ENCODE data around the gene HES6. TPM values are rescaled to one million over a fixed set of nuclear protein-coding genes. Genes with fewer than 3 reads are reported as not detected.

HES6 gene
- total RNA-seq, 1 donor from 2014 or later, result 1.8 TPM

DNA sequence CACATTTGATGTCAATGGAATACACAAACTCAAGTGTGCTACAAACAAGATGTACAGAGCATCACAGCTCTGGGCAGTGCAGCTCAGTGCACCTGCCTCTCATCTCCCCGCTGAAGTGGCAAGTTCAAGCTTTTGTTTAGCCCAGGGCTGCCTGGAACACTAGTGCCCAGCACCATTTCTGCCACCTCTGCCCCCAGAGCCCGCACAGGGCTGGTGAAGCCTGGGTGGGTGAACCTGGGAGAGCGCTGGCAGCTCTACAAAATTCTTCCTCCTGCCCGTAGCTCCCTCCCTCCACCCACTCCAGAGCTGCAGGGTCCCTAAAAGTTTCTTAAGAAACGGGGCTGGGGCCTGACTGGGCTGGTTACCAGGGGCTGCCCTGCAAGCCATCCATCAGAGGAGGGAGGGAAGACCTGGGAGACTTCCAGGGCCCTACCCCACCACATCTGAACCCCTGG lies 1.5 kb downstream of the HES6 start:
- intact Hi-C loops (cut with micrococcal nuclease), result loop anchor here (10.0 kb wide), 1 partner anchor 544 kb away; no protein-coding TSS in a partner anchor

DNA sequence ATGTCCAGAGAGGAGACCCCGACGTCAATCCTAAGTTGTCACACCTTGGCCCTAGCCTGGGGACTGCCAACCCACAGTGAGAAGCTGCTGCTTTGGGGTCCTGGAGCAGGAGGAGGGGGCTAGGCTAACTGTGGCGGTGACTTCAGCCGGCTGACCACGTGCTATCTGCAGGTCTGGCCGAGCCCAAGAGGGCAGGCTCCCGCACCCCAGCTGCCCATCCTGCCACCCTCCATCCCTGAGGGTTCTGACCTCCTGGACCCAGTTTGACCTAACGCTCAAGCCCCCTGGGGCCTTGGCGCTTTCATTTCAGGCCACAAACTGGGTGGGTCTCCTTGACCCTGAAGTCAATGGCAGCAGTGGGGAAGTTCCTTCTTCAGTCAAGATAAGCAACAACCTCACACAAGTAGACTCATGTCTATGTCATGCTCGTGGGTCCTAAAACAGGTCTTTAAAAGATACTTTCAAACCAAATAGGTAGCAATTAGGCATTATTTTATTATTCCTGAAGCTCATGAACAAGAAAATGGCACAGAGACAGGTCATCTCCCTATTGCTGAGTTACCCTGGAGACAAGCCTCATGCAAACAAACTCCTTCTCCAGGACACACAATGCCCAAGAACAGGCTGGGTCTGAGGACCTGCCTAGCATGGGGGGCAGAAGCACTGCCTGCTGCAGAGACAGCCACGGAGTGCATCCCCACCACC lies 2.3 kb downstream of the HES6 start:
- intact Hi-C loops (cut with micrococcal nuclease), result loop anchor here (10.0 kb wide), 1 partner anchor 543 kb away; no protein-coding TSS in a partner anchor

DNA sequence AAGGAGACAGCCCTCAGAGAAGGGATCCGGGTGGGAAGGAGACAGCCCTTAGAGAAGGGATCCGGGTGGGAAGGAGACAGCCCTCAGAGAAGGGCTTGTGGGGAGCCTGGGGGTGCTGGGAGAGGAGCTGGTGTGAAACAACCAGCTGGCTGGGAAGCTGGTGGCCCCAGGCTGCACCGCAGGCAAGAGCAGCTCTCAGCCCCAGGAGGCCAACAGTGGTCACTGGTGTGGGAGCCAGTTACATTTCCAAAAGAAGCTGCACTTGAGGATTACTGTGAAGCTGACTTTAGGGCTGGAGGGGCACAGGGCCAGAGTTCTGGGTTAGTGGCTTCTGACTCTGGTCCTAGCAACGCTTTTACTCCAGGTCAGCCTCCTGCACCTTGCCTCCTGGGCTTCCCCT lies 3.3 kb downstream of the HES6 start:
- intact Hi-C loops (cut with micrococcal nuclease), result loop anchor here (10.0 kb wide), 1 partner anchor 542 kb away; no protein-coding TSS in a partner anchor

DNA sequence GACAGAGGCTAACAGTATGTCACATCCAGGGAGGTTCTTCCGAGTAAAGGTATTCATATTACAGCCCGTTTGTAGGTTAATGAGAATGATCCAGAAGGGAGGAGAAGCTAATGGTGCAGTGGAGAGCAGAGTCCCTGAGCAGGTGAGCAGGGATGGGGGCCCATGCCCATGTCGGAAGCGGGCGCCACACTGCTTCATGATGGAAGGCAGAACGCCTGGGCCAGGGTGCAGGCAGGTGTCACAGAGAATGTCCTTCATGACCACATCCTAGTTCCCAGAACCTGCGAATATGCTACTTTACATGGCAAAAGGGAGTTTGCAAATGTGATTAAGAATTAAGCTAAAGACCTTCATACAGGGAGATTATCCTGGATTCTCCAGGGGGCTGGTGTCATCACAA lies 4.0 kb downstream of the HES6 start:
- intact Hi-C loops (cut with micrococcal nuclease), result loop anchor here (2.0 to 10.0 kb wide), 2 partner anchors 85 to 541 kb away; partner anchors contain the start of gene TRAF3IP1

DNA sequence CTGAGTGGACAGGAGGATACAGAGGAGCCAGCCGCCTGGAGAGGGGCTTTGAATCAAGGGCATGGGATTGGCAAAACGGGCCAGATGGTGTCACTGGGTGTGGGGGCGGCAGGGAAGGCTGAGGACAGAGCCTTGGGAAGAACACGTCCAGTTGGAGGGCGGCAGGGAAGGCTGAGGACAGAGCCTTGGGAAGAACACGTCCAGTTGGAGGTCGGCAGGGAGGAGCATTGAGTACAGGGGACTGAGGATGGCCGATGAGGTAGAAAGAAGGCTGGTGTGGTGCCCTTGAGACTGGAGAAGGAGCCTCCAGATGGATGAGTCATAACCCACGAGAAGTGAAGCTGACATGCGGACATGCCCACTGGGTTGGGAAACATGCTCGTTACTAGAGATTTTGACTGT lies 4.5 kb downstream of the HES6 start:
- intact Hi-C loops (cut with micrococcal nuclease), result loop anchor here (2.0 to 10.0 kb wide), 2 partner anchors 85 to 541 kb away; partner anchors contain the start of gene TRAF3IP1

DNA sequence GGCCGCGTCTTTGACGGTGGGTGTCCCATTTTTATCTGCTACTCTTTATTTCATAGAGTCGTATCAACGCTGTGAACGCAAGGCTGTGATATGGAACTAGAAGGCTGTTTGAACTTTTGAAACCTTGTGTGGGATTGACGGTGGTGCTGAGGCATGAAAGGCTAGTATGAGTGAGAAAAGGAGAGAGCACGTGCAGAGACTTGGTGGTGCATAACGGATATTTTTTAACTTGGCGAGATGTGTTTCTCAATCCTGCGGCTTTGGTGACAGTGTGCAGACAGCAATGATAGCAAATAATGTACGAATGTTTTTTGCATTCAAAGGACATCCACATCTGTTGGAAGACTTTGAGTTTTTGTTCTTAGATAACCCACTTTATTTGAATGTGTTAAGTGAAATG lies 6.2 kb downstream of the HES6 start:
- intact Hi-C loops (cut with micrococcal nuclease), result loop anchor here (1.0 to 10.0 kb wide), 4 partner anchors 87 to 539 kb away; partner anchors contain the start of gene TRAF3IP1

DNA sequence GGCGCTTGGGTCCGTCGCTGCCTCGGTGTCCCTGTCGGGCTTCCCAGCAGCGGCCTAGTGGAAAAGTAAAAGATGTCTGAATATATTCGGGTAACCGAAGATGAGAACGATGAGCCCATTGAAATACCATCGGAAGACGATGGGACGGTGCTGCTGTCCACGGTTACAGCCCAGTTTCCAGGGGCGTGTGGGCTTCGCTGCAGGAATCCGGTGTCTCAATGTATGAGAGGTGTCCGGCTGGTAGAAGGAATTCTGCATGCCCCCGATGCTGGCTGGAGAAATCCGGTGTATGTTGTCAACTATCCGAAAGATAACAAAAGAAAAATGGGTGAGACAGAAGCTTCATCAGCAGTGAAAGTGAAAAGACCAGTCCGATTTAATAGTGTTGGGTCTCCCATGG lies 8.0 kb downstream of the HES6 start:
- intact Hi-C loops (cut with micrococcal nuclease), result loop anchor here (1.0 to 10.0 kb wide), 6 partner anchors 8 to 537 kb away; partner anchors contain the start of genes ASB1, HES6, ILKAP and PER2

DNA sequence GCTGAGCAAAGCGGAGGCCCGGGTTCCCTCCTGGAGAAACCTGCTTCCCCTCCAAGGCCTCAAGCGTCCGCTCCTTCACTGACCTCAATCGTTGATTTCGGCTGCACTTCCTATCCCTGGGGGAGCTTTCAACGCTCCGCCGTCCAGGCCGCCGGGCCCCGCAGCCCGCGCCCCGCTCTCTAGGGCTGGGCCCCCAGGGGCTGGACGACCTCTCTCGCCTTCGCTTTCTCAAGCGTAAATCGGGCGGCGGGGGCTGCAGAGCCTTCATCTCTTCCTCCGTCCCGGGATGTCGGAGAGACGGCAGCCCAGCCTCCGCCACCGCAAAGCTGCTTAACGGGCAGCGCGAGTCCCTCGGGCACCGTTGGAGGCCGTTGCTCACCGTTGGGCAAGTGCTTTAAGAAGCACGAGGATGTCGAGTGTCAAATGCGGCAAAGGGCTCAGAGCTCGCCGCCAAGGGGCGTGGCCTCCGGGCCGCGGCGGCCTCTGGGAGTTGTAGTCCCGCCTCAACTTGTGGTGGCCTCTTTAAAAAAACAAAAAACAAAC lies 8.5 kb downstream of the HES6 start:
- intact Hi-C loops (cut with micrococcal nuclease), result loop anchor here (1.0 to 10.0 kb wide), 6 partner anchors 9 to 537 kb away; partner anchors contain the start of genes ASB1, HES6, ILKAP and PER2

DNA sequence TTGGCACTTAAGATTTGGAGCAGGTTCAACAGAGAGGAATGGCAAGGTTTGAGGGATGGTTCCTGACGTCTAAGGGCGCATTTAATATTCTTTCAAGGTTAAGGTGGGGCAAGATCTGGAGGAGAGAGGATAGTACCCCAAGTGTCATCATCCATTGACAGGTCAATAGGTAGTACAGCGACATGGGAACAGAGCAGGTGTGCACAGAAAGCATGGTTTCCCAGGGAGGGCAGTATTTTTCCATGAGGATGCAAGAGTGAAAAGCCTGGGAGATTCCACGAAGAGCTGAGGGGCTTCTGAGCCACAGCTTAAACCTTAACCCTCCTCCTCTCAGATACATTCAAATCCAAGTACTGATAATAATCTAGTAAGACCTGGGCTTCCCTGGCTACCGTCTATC lies 9.1 kb downstream of the HES6 start:
- intact Hi-C loops (cut with micrococcal nuclease), result loop anchor here (1.0 to 10.0 kb wide), 6 partner anchors 10 to 536 kb away; partner anchors contain the start of genes ASB1, HES6, ILKAP and PER2

DNA sequence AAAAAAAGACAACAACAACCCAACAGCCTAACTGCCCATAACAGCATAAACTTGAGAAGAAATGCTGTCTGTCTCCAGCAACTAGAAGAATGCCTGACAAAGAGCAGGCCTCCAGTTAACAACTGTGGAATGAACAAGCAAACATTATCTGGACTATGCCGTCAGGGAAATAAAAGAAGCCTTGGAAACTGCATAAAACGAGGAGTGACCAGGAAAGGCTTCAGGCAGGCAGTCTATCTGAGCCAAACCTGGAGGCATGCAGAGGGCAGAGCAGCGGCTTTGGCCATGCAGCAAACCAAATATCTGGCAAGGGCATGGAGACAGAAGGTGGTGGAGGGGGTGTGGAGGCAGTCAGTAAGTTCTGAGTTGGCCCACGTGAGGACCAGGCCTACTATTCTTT lies 11.1 kb downstream of the HES6 start:
- intact Hi-C loops (cut with micrococcal nuclease), result no loop called here

DNA sequence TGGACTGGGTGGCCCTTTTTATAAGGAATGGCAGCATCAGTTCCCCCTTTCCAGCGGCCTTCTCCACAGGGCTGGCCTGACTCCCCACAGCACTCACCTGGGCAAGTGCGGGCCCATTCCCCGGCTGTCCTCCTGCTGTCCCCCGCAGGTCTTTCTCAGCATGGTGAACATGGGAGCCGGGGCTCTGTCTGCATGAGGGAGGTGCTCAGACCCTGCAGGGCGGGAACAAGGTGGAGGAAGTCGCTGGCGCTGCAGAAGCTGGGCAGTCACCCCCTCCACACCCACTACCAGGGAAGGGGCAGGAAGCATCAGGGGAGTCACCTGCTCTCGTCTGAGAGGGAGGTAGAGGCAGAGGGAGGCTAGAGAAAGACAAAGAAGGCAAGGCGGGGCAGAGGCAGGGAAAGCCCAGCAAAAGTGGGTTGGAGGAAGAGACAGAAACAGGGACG lies 12.2 kb downstream of the HES6 start:
- intact Hi-C loops (cut with micrococcal nuclease), result no loop called here

DNA sequence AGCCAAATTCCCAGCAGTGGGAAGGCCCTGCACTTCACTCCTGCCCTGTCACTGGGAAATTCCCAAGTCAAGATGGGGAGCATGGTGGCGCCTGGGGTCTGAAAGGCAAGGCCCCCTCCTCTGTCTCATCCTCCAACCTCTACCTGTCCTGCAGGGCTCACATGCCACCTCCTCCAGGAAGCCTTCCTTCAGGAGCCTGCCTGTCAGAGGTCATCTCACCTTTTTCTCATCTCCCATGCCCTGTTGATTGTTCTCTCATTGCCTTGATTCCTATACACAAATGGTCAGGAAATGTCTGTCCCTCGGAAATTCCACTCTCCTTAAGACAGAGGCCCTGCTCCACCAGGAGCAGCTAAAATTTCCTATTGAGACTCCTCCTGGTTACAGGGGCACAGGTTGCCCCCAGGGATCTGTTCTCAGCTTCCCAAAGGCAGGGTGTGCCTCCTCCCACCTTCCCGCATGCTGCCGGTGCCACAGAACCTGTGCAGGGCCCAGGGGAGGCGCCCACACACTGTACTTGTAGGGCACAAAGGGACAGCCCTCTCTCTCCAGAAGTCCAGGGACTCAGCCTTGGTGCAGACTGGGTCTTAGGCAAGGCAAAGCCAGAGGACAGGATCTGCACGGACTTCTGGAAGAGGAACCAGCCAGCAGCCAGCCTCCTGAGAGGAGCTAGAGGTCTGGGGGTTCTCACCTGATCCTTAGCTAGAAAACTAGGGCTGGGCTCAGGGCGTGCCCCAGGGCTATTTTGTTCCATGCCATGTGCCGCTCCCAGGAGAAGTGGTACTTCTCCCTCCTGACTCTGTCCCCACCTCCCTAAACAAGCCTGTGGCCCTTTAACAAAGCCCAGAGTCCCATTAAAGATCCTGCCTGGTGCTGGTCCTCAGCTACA lies 12.9 kb downstream of the HES6 start:
- intact Hi-C loops (cut with micrococcal nuclease), result no loop called here

DNA sequence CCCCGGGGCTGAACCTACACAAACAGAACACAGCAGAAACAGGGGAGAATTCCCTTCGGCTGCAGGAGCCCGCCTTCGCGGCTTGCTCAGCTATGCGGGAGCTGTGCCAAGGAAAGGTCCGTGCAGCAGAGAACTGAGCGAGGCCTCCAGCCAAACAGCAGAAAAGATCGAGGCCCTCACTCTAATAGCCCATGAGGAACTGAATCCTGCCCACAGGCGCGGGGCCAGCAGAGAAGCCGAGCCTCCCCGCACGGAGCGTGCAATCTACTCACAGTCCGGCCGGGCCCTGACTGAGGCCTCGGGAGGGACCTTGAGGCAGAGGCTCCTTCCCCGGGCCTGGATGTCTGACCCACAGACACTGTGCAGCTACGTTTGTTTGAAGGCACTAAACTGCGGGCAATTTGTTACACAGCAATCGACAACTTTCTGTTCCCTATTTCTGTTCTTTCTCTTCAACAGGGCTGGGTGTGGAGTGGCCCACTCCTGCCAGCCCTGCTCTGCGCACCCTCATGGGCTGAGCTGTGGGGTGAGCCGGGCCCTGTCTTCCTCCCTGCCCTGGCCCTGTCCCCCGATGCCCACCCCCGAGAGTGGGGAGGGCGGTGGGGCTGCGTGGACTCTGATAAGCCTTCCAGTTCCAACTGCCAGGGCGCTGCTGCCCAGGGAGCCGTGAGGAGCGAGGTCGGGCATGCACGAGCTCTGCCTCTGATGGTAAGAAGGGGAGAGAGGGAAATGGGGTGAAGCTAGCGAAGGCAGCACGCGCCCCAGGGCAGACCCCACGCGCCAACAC lies 13.7 kb downstream of the HES6 start:
- intact Hi-C loops (cut with micrococcal nuclease), result no loop called here

DNA sequence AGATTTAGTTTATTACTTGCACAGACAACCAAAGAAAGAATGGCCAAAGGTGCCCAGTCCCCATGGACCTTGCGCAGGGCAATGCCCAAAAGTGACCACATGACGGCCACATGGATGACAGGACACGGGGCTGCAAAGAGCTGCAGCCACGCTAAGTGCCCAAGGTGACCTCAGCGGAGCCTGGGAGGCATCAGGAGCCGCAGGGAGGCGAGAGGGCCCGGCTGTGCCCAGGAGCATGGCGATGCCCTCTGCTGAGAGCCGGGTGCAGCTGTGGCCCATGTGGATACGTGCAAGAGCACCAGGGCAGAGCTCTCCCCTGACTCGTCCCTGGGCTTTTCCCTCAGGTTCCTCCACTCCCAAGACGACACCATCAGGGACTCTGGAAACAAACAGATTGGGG lies 14.7 kb downstream of the HES6 start:
- intact Hi-C loops (cut with micrococcal nuclease), result no loop called here

DNA sequence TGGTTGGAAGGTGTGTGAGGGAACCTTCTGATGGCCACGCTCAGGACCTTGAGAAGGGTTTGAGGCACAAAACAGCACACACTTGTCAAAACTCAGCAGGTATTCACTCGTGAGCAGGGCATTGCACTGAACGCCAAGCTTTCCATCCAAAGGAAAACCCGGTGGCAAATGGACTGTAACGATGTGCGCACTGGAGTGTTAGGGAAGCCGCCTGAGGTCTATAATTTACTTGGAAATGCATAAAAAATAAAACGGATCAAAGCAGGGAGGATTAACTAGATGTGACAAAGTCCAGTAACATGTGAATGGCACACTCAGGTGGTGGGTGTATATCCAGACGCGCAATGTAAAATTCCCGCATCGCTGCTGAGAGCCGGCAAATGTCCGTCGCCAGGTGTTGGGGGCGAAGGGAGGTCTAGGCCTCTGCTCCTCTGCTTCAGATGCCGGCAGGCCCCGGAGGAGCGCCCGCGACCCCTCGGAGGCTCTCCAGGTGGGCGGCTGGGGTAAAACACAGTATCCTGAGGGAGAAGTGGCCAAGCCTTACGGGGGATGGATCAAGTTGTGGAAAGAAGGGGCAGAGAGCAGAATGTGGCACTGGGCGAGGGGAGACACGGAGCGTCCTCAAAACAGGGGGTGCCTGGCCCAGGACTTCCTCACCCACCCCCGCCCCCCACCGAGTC lies 15.3 kb downstream of the HES6 start:
- intact Hi-C loops (cut with micrococcal nuclease), result no loop called here

DNA sequence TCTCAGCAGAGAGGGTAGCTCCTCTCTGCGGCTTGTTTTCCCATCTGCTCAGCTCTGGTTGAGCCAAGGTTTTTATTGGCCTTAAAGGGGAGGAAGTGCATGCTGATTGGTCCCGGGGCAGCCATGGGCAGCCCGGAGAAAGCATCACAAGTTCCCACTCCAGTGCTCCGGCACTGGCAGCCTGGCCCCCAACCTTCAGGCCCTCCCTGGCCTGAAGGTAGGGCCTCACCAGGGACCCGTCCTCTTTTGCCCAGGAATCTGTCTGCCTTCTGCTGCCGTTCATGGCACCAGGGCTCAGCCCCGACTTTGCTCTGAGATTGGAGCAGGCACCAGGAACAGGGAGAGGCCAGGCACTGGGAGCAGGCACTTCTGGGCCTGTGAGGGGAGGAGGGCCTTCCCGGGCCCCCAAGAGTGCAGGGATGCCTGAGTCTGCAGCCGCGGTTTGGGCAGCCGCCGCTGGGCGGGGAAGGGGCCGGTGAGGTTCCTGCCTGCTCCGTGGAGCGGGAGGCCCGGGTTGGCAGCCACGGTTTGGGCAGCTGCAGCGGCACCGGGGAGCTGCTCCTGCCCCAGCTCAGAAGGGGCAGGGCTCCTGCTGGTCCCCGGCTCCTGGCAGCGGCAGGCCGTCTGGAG lies 18.8 kb downstream of the HES6 start:
- intact Hi-C loops (cut with micrococcal nuclease), result no loop called here

DNA sequence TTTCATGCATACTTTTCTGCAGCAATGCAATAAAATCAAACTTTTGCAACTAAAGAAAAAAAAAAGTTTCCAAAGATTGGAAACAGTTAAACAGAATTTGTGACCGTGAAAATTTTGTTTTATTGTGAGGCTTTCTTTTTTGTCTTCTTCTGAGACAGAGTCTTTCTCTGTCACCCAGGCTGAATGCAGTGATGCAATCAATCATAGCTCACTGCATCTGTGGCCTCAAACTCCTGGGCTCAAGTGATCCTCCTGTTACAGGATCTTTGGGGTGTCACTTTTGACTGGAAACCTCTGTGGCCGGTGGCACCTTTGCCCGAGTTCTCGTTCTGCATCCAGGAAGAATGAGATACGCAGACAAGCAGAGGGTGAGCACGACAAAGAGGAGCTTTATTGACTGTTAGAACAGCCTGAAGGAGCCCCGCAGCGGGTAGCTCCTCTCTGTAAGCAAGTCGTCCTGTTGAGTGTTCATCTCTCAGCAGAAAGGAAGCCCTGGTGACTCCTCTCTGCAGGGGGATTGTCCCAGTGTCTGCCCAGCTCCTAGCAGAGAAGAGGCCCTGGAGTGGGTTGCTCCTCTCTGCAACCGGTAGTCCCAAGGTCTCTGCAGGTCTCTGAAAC lies 19.5 kb downstream of the HES6 start:
- intact Hi-C loops (cut with micrococcal nuclease), result no loop called here

DNA sequence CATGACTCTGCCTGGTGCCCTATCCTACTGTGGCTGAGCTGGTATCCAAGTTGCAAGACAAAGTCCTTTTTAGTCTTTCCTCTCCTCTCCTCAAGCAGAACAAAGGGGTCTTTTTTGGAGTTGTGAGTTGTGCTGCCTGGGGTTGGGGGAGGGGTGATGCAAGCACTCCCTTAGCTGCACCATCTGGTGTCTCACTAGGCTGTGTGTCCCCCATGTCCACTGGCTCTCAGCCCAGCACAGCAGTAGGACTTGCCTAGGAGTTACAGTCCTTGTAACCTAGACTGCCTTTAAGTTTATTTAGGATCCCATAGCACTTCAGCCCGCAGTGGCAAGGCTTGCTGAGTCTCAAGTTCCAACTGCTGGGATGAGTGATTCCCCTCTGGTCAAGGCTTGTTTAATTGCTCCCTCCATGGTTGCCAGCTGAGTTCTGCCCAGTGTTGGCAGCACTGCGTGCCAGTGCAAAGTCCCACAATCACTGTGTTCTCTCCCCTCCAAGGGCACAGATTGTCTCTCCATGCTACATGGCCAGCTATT lies 23.1 kb downstream of the HES6 start:
- intact Hi-C loops (cut with micrococcal nuclease), result no loop called here

DNA sequence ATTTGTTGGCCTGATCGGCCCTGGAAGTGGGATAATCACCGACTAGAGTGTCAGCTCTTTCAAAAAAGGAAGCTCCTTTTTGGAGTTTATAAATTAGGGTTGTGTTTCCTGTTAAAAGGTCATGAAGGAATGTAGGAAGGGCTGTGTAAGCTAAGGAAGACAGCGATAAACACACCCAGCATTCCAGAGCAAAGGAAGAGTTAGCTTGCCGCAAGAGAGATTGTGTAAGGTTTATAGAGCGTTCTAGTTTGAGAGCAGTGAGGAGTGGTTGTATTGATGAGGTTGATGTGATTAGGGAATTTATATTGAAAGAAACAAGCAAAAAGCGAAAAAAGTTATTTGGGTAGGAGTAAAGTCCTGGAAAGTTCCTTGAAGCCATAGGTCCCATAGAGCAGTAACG lies 32.8 kb downstream of the HES6 start:
- intact Hi-C loops (cut with micrococcal nuclease), result no loop called here
